ENCODE data around the gene PSMB4. TPM values are rescaled to one million over a fixed set of nuclear protein-coding genes. Genes with fewer than 3 reads are reported as not detected.

The PSMB4 gene
- total RNA-seq, 1 experiment from 2014 or later, result 413 TPM

GRCh38 chr1:151407304-151407703 is 7.9 kb downstream of the PSMB4 start:
- Histone ChIP-seq H2AK5ac (ENCODE audit: insufficient read length, low read length) (no peak overlapping the region), H3K23me2 (ENCODE audit: insufficient read length, low read depth, low read length, poor library complexity, severe bottlenecking) (no peaks in the 10 kb centered on the region), H3K9me3 (ENCODE audit: control insufficient read depth, low read depth, low read length) (no peaks in the 10 kb centered on the region), H2BK12ac (ENCODE audit: insufficient read length, low read depth, low read length) (no peak overlapping the region), H4K91ac (ENCODE audit: insufficient read length, low read depth, low read length) (no peak overlapping the region), H3K27me3 (ENCODE audit: insufficient read depth, low read length) (no peaks in the 10 kb centered on the region), H4K20me1 (ENCODE audit: control insufficient read depth, insufficient read depth, insufficient read length) (no peaks in the 10 kb centered on the region), H3K23ac (ENCODE audit: insufficient read length, low read depth, low read length) (no peak overlapping the region), H2BK120ac (ENCODE audit: low read depth, low read length, poor library complexity, severe bottlenecking) (no peak overlapping the region), H2BK5ac (ENCODE audit: insufficient read length, low read length) (no peak overlapping the region), H3K9ac (ENCODE audit: extremely low read depth, insufficient read length, low read length) (no peak overlapping the region), H4K8ac (replicated peaks; ENCODE audit: insufficient read length, low read depth, low read length) (no peak overlapping the region), H2AFZ (ENCODE audit: low read length) (no peak overlapping the region), H3K79me1 (ENCODE audit: insufficient read depth, low read depth, low read length, poor library complexity, severe bottlenecking) (no peaks in the 10 kb centered on the region), H3T11ph (ENCODE audit: low read length) (no peak overlapping the region), H3K4ac (ENCODE audit: low read depth, low read length) (no peak overlapping the region), H2BK15ac (ENCODE audit: low read depth, low read length) (no peak overlapping the region), H3K4me2 (ENCODE audit: insufficient read depth, insufficient read length, low read length) (no peak overlapping the region), H2BK20ac (ENCODE audit: low read depth, low read length, poor library complexity, severe bottlenecking) (no peak overlapping the region), H4K5ac (ENCODE audit: insufficient read length, low read depth, low read length) (no peak overlapping the region), H3K4me1 (ENCODE audit: insufficient read depth, low read length) (no peaks in the 10 kb centered on the region), H3K27ac (ENCODE audit: insufficient read length, low read depth, low read length) (no peak overlapping the region), H3K18ac (ENCODE audit: insufficient read length, low read depth, low read length) (no peak overlapping the region), H3K56ac (ENCODE audit: insufficient read length, low read depth, low read length) (no peak overlapping the region), H3K79me2 (ENCODE audit: insufficient read depth, low read length) (no peaks in the 10 kb centered on the region), H3K14ac (ENCODE audit: insufficient read depth, low read length) (no peak overlapping the region)
- WGBS (ENCODE audit: extremely low coverage, insufficient read length, low lambda C conversion rate), result no CpG with 5 or more reads among the region's 3 CpGs
- peaks cover 42 to 95% (median 87%) of the 10 kb centered on the region in 3 experiments; a peak in 6 of 7 replicates for H3K36me3 Mint-ChIP-seq (ENCODE audit: insufficient read depth in 1 of 3, low read depth in 3 of 3)
- H3K4me3 Mint-ChIP-seq, result no peak overlapping the region; a peak in 1 of 5 replicates
- TF ChIP-seq CTCF (conservative IDR thresholded peaks at IDR 0.05), result no peak
- H3K4me1 Mint-ChIP-seq, result no peaks in the 10 kb centered on the region
- H3K27ac Mint-ChIP-seq, result no peak overlapping the region
- no peak for DNase-seq
- no peaks in the 10 kb centered on the region for H3K9me3 Mint-ChIP-seq
- no peaks in the 10 kb centered on the region for H3K27me3 Mint-ChIP-seq (ENCODE audit: low read depth)
